Measurements from ENCODE around the gene ALDH2.
A peak's percentile ranks its signal among the peaks of the same experiment; 100 is the strongest.

Gene ALDH2

GRCh38 chr12:111767362-111768158, 827 bp downstream of the ALDH2 start:
- peak overlapping the region; percentile 68 for H3K4me3 ChIP-seq (ENCODE audit: control insufficient read depth, low read depth, low read length)
- no peak for TF ChIP-seq CTCF (conservative IDR thresholded peaks at IDR 0.05; ENCODE audit: control insufficient read depth, insufficient read depth, low read depth, low read length)
- peak; percentile 65 for DNase-seq (ENCODE audit: low read depth)

- TF ChIP-seq CTCF (conservative IDR thresholded peaks at IDR 0.05; ENCODE audit: control insufficient read depth, insufficient read depth, low read depth, low read length) = no peak
- no peak overlapping the region for H3K4me3 ChIP-seq (ENCODE audit: control insufficient read depth, low read depth, low read length)
- DNase-seq (ENCODE audit: low read depth) = no peak
Measured at GRCh38 chr12:111768159-111768895, 1.6 kb downstream of the ALDH2 start.

- no peak overlapping the region for H3K4me3 ChIP-seq (ENCODE audit: control insufficient read depth, low read depth, low read length)
- no peak for DNase-seq (ENCODE audit: low read depth)
- no peak for TF ChIP-seq CTCF (conservative IDR thresholded peaks at IDR 0.05; ENCODE audit: control insufficient read depth, insufficient read depth, low read depth, low read length)
Measured at GRCh38 chr12:111769599-111769998, 2.9 kb downstream of the ALDH2 start.

- peak; percentile 93 for DNase-seq (ENCODE audit: low read depth)
- H3K4me3 ChIP-seq (ENCODE audit: control insufficient read depth, low read depth, low read length) = peak overlapping the region; percentile 27
- TF ChIP-seq CTCF (conservative IDR thresholded peaks at IDR 0.05; ENCODE audit: control insufficient read depth, insufficient read depth, low read depth, low read length) = no peak
Measured at GRCh38 chr12:111773801-111774551, 7.2 kb downstream of the ALDH2 start.

GRCh38 chr12:111775205-111776193, 8.8 kb downstream of the ALDH2 start:
- TF ChIP-seq CTCF (conservative IDR thresholded peaks at IDR 0.05; ENCODE audit: control insufficient read depth, insufficient read depth, low read depth, low read length) = no peak
- DNase-seq (ENCODE audit: low read depth) = peak; percentile 84
- H3K4me3 ChIP-seq (ENCODE audit: control insufficient read depth, low read depth, low read length) = no peak overlapping the region
